Brain microvascular endothelial cell (primary cell): Measurements from ENCODE around the gene MROH7.

Experiments used
- DNase-seq: peaks from one replicate; pipeline ENCODE4 v3.0.0-alpha.2; 2020
- H3K27ac ChIP-seq: fragments of 250-450 bp; sonication (Bioruptor Pico); 2 replicates; pipeline ENCODE4 v1.5.1; 2020; ENCODE audit warnings: mild to moderate bottlenecking, moderate library complexity
- H3K27me3 ChIP-seq: fragments of 250-450 bp; sonication (Bioruptor Pico); replicated peaks from 2 replicates; pipeline ENCODE4 v1.5.1; 2020; ENCODE audit warnings: mild to moderate bottlenecking
- H3K36me3 ChIP-seq: fragments of 250-450 bp; sonication (Bioruptor Pico); replicated peaks from 2 replicates; pipeline ENCODE4 v1.5.1; 2020; ENCODE audit warnings: mild to moderate bottlenecking
- H3K4me3 ChIP-seq: 2 replicates; pipeline ENCODE4 v1.5.1; 2011; ENCODE audit warnings: low read depth, mild to moderate bottlenecking, control low read depth, low read length, moderate library complexity
- CTCF ChIP-seq: IDR thresholded peaks from 2 replicates; pipeline ENCODE4 v1.5.1; 2011; ENCODE audit warnings: low read depth, mild to moderate bottlenecking, moderate library complexity, low read length, control low read depth, inconsistent platforms; ENCODE audit errors: missing control alignments
- in situ Hi-C: cut with HindIII; loops from 2 replicates; pipeline ENCODE4 v1.10.0; 2017; ENCODE audit warnings: low sequenced_read_pairs, low pct_ligation_motif_present

Gene MROH7

GRCh38 chr1:54748094-54748835, 106.7 kb downstream of the MROH7 start:
- Histone ChIP-seq H3K27me3 (no peaks in the 10 kb centered on the region), H3K27ac (no peak overlapping the region), H3K36me3 (no peaks in the 10 kb centered on the region), H3K4me3 (no peak overlapping the region)
- in situ Hi-C loops = no loop called here
- TF ChIP-seq CTCF = no peak
- DNase-seq = no peak

- no peak for DNase-seq
- no peak overlapping the region for H3K4me3 ChIP-seq
- in situ Hi-C loops = no loop called here
- no peak for TF ChIP-seq CTCF
- no peaks in the 10 kb centered on the region for H3K27me3 ChIP-seq
- H3K27ac ChIP-seq = no peak overlapping the region
- no peaks in the 10 kb centered on the region for H3K36me3 ChIP-seq
Measured at GRCh38 chr1:54750596-54750995, 109.0 kb downstream of the MROH7 start.

- in situ Hi-C loops = no loop called here
- Histone ChIP-seq H3K36me3 (no peaks in the 10 kb centered on the region), H3K27ac (no peak overlapping the region), H3K27me3 (no peaks in the 10 kb centered on the region), H3K4me3 (no peak overlapping the region)
- DNase-seq = no peak
- no peak for TF ChIP-seq CTCF
Measured at GRCh38 chr1:54751426-54751825, 109.8 kb downstream of the MROH7 start.

GRCh38 chr1:54754045-54754444, 112.5 kb downstream of the MROH7 start:
- no peak overlapping the region for H3K4me3 ChIP-seq
- no peak for TF ChIP-seq CTCF
- peaks cover 9% of the 10 kb centered on the region for H3K36me3 ChIP-seq
- H3K27me3 ChIP-seq = no peaks in the 10 kb centered on the region
- no peak overlapping the region for H3K27ac ChIP-seq
- no peak for DNase-seq
- in situ Hi-C loops = no loop called here

GRCh38 chr1:54754486-54755285, 113.1 kb downstream of the MROH7 start:
- no peak for DNase-seq
- Histone ChIP-seq H3K36me3 (peaks cover 9% of the 10 kb centered on the region), H3K27ac (no peak overlapping the region), H3K4me3 (no peak overlapping the region), H3K27me3 (no peaks in the 10 kb centered on the region)
- in situ Hi-C loops = no loop called here
- TF ChIP-seq CTCF = no peak
